Neutrophil (primary cell): ENCODE measurements around the gene PLEKHG2.

Experiments used
- H3K27ac ChIP-seq: fragments of 200-600 bp; sonication (generic); 2 replicates; pipeline ENCODE4 v1.5.1; 2016; ENCODE audit warnings: mild to moderate bottlenecking, moderate library complexity
- H3K27me3 ChIP-seq: fragments of 200-600 bp; sonication (generic); 2 replicates; pipeline ENCODE4 v1.6.0; 2016; ENCODE audit warnings: mild to moderate bottlenecking
- H3K36me3 ChIP-seq: fragments of 200-600 bp; sonication (generic); 2 replicates; pipeline ENCODE4 v1.5.1; 2017
- H3K4me1 ChIP-seq, 2 experiments: fragments of 200-600 bp in 1 of 2; sonication (generic) in 1 of 2; 1 replicate in 1 of 2; 2 replicates in 1 of 2; pipeline versions ENCODE4 v1.5.1 to v1.6.1; 2013 to 2016; ENCODE audit warnings: low read depth in 1 of 2, low read length in 1 of 2, mild to moderate bottlenecking in 1 of 2, moderate library complexity in 1 of 2; ENCODE audit not compliant: control insufficient read depth in 1 of 2, insufficient read depth in 1 of 2
- H3K4me3 ChIP-seq, 2 experiments: fragments of 200-600 bp in 1 of 2; sonication (generic) in 1 of 2; 1 replicate in 1 of 2; 2 replicates in 1 of 2; pipeline ENCODE4 v1.5.1; 2013 to 2016; ENCODE audit warnings: low read depth in 1 of 2, low read length in 1 of 2, mild to moderate bottlenecking in 1 of 2, moderate library complexity in 1 of 2
- H3K9me3 ChIP-seq: fragments of 200-600 bp; sonication (generic); 2 replicates; pipeline ENCODE4 v1.5.1; 2016
- CTCF ChIP-seq: fragments of 200-600 bp; sonication (generic); IDR thresholded peaks from 2 replicates; pipeline ENCODE4 v1.5.1; 2016; ENCODE audit warnings: antibody characterized with exemption

PLEKHG2 gene

DNA sequence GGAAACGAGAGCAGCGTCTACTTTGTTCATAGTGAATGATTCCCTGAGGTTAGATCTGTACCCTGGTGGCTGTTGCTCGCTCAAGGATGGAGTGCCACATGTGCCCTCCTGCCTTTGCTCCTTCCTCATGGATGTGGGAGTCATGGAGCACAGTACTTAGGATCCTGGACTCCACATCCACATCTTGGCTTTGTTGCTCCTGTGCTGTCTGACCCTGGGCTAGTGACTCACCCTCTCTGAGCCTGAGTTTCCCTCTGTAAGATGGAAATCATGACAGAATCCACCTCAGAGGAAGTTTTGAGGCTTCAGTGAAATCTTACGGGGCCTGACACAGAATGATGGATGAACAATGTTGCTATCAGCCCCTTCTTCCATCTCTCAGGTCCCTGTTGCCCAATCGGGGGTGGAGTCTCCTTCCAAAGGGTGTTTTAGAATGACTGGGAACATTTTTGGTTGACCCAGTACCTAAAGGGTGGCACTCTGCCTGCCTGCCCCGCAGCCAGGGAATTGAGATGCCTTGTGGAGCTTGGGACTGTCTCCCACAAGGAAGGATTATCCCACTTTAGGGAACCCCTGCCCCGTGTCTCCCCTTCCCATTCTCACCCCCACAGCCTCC lies 58.4 kb downstream of the PLEKHG2 start:
- H3K27ac ChIP-seq, result no peak overlapping the region
- H3K9me3 ChIP-seq, result no peaks in the 10 kb centered on the region
- no peaks in the 10 kb centered on the region for H3K4me1 ChIP-seq
- no peaks in the 10 kb centered on the region for H3K27me3 ChIP-seq
- no peak overlapping the region for H3K4me3 ChIP-seq
- H3K36me3 ChIP-seq, result peaks cover 97% of the 10 kb centered on the region
- TF ChIP-seq CTCF, result no peak

DNA sequence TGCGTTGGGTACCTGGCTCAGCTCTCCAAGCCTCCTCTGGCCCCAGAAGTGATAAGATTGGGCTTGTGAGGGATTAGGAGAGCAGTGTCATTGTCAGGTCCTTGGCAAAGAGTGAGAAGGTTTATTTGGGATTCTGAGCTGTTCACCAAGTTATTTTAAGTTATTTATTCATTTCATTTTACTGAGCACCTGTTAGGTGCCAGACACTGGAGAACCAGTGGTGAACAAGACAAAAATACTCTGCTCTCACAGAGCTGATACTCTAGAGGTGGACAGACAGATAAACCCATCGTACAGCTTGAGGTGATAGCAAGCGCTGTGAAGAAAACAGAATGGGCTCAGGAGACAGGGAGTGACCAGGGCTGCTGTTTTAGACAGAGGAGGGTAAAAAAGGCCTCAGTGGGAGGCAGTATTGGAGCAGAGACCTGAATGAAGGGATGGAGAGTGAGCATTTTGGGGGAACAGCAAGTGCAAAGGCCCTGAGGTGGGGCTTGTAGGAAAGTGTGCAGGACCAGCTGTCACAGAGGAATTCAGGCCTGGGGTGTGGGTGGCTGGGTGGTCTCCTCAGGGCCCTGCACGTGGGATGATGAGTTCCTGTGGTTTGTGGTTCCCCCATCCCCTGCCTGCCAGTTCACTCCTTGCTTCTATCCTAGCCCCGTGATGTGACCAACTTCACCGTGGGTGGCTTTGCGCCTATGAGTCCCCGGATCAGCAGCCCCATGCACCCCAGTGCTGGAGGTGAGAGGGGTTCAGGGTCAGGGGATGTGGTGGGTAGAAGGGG lies 59.5 kb downstream of the PLEKHG2 start:
- Histone ChIP-seq H3K36me3 (peaks cover 94% of the 10 kb centered on the region), H3K4me3 (no peak overlapping the region), H3K27me3 (no peaks in the 10 kb centered on the region), H3K9me3 (no peaks in the 10 kb centered on the region), H3K4me1 (no peaks in the 10 kb centered on the region), H3K27ac (no peak overlapping the region)
- TF ChIP-seq CTCF, result no peak

GRCh38 chr19:39472746-39473442 lies 60.4 kb downstream of the PLEKHG2 start:
- H3K27me3 ChIP-seq, result no peaks in the 10 kb centered on the region
- peaks cover 85% of the 10 kb centered on the region for H3K36me3 ChIP-seq
- H3K4me1 ChIP-seq, result no peaks in the 10 kb centered on the region
- no peak overlapping the region for H3K27ac ChIP-seq
- no peak overlapping the region for H3K4me3 ChIP-seq
- TF ChIP-seq CTCF, result no peak
- H3K9me3 ChIP-seq, result no peaks in the 10 kb centered on the region

- TF ChIP-seq CTCF, result no peak
- Histone ChIP-seq H3K36me3 (peaks cover 79% of the 10 kb centered on the region), H3K27ac (no peak overlapping the region), H3K4me1 (no peaks in the 10 kb centered on the region), H3K4me3 (no peak overlapping the region), H3K9me3 (no peaks in the 10 kb centered on the region), H3K27me3 (no peaks in the 10 kb centered on the region)
Measured at GRCh38 chr19:39473443-39473960, 61.0 kb downstream of the PLEKHG2 start.

DNA sequence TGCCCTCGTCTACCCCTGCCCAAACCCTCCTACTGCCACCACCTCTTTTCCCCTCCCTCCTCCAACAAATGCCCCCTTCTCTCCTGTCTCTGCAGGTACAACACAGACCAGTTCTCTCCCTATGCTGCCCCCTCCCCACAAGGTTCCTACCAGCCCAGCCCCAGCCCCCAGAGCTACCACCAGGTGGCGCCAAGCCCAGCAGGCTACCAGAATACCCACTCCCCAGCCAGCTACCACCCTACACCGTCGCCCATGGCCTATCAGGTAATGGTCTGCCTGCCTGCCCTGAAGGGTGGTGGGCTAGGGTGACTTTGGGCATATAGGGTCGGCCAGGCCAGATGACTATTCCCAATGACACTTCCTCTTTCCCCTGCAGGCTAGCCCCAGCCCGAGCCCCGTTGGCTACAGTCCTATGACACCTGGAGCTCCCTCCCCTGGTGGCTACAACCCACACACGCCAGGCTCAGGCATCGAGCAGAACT lies 61.7 kb downstream of the PLEKHG2 start:
- Histone ChIP-seq H3K27ac (no peak overlapping the region), H3K4me3 (no peak overlapping the region), H3K36me3 (peaks cover 72% of the 10 kb centered on the region), H3K4me1 (no peaks in the 10 kb centered on the region), H3K9me3 (no peaks in the 10 kb centered on the region), H3K27me3 (no peaks in the 10 kb centered on the region)
- TF ChIP-seq CTCF, result peak; percentile 72
